C4-2B (cell line): ENCODE measurements around the gene DSG2.

Experiments used
- CTCF ChIP-seq: fragments of 450-650 bp; conservative IDR thresholded peaks from 2 replicates; pipeline ENCODE4 v1.5.1; 2017; ENCODE audit warnings: mild to moderate bottlenecking
- ZFX ChIP-seq: fragments of 450-650 bp; IDR thresholded peaks from 2 replicates; pipeline ENCODE4 v1.6.1; 2017

GRCh38 chr18:31503011-31503410 lies 5.0 kb downstream of the DSG2 start:
- TF ChIP-seq CTCF = no peak
- no peak for TF ChIP-seq ZFX
